OCI-LY1 (cell line): Measurements from ENCODE around the gene ZBTB47.

Experiments used
- H2AFZ ChIP-seq: fragments of 200-600 bp; sonication (generic), shearing (Covaris generic); 2 replicates; pipeline ENCODE4 v1.6.0; 2014; ENCODE audit warnings: antibody characterized with exemption, mild to moderate bottlenecking, low read length
- H3F3A ChIP-seq: fragments of 200-600 bp; sonication (generic), shearing (Covaris generic); 2 replicates; pipeline ENCODE4 v1.6.0; 2014; ENCODE audit warnings: mild to moderate bottlenecking, antibody characterized with exemption, low read length, moderate library complexity; ENCODE audit not compliant: insufficient read depth
- H3K27ac ChIP-seq: fragments of 200-600 bp; sonication (generic); 2 replicates; pipeline ENCODE4 v1.5.1; 2014; ENCODE audit warnings: low read length, mixed run types, mild to moderate bottlenecking, low read depth; ENCODE audit not compliant: poor library complexity, severe bottlenecking
- H3K27me3 ChIP-seq: fragments of 200-600 bp; sonication (generic); 2 replicates; pipeline ENCODE4 v1.6.0; 2014; ENCODE audit warnings: antibody characterized with exemption, mild to moderate bottlenecking, low read length, moderate library complexity; ENCODE audit not compliant: insufficient read depth
- H3K36me3 ChIP-seq: fragments of 200-600 bp; sonication (generic); 2 replicates; pipeline ENCODE4 v1.6.1; 2014; ENCODE audit warnings: mild to moderate bottlenecking, antibody characterized with exemption, low read length, moderate library complexity, mixed read lengths; ENCODE audit not compliant: insufficient read depth
- H3K4me1 ChIP-seq: fragments of 200-600 bp; sonication (generic); 2 replicates; pipeline ENCODE4 v1.5.1; 2014; ENCODE audit warnings: mild to moderate bottlenecking, low read length, moderate library complexity; ENCODE audit not compliant: insufficient read depth, severe bottlenecking
- H3K4me2 ChIP-seq: fragments of 200-600 bp; sonication (generic), shearing (Covaris generic); 2 replicates; pipeline ENCODE4 v1.6.1; 2014; ENCODE audit warnings: low read length
- H3K4me3 ChIP-seq: fragments of 200-600 bp; sonication (generic); 2 replicates; pipeline ENCODE4 v1.5.1; 2014; ENCODE audit warnings: low read length, low read depth, mild to moderate bottlenecking, mixed read lengths; ENCODE audit not compliant: poor library complexity, severe bottlenecking
- H3K79me2 ChIP-seq: fragments of 200-600 bp; shearing (Covaris generic); 2 replicates; pipeline ENCODE4 v1.6.1; 2016; ENCODE audit warnings: mixed run types, low read length, mixed read lengths; ENCODE audit not compliant: insufficient read depth
- H3K9ac ChIP-seq: fragments of 200-600 bp; sonication (generic), shearing (Covaris generic); 2 replicates; pipeline ENCODE4 v1.6.1; 2014; ENCODE audit warnings: mild to moderate bottlenecking, low read length, mixed read lengths
- H3K9me2 ChIP-seq: fragments of 200-600 bp; sonication (generic), shearing (Covaris generic); 2 replicates; pipeline ENCODE4 v1.6.1; 2014; ENCODE audit warnings: low read depth, mild to moderate bottlenecking, low read length, mixed read lengths
- H3K9me3 ChIP-seq: fragments of 200-600 bp; shearing (Covaris generic); 2 replicates; pipeline ENCODE4 v1.6.1; 2014; ENCODE audit warnings: low read length, mixed read lengths
- H4K20me1 ChIP-seq: fragments of 200-600 bp; sonication (generic), shearing (Covaris generic); 2 replicates; pipeline ENCODE4 v1.6.0; 2016; ENCODE audit warnings: mild to moderate bottlenecking, low read length; ENCODE audit not compliant: insufficient read depth
- CTCF ChIP-seq: fragments of 200-600 bp; sonication (generic), shearing (Covaris generic); IDR thresholded peaks from 2 replicates; pipeline ENCODE4 v1.5.1; 2017; ENCODE audit warnings: mild to moderate bottlenecking, antibody characterized with exemption, low read length, moderate library complexity, mixed read lengths
- EZH2 ChIP-seq: fragments of 200-600 bp; sonication (generic), shearing (Covaris generic); IDR thresholded peaks from 2 replicates; pipeline ENCODE4 v1.8.0; 2017; ENCODE audit warnings: borderline replicate concordance, mixed run types, mild to moderate bottlenecking, antibody characterized with exemption, low read length, moderate library complexity, mixed read lengths

The ZBTB47 gene

GRCh38 chr3:42638339-42638842 is 15.1 kb upstream of the ZBTB47 start:
- Histone ChIP-seq H3K27me3 (no peaks in the 10 kb centered on the region), H3K4me3 (no peak overlapping the region), H3K4me2 (no peak overlapping the region), H3K9me2 (no peaks in the 10 kb centered on the region), H4K20me1 (no peaks in the 10 kb centered on the region), H3K4me1 (no peaks in the 10 kb centered on the region), H3K9me3 (no peaks in the 10 kb centered on the region), H3K9ac (no peak overlapping the region), H2AFZ (no peak overlapping the region), H3K27ac (no peak overlapping the region), H3K79me2 (no peaks in the 10 kb centered on the region), H3K36me3 (peaks cover 95% of the 10 kb centered on the region), H3F3A (no peaks in the 10 kb centered on the region; the same call in 1 of the 2 replicates)
- no peak for TF ChIP-seq EZH2
- no peak for TF ChIP-seq CTCF

- Histone ChIP-seq H3K36me3 (peaks cover 95% of the 10 kb centered on the region), H3K4me2 (no peak overlapping the region), H3F3A (no peaks in the 10 kb centered on the region; the same call in 1 of the 2 replicates), H3K9ac (no peak overlapping the region), H3K9me2 (no peaks in the 10 kb centered on the region), H3K27ac (no peak overlapping the region), H3K4me3 (no peak overlapping the region), H3K79me2 (no peaks in the 10 kb centered on the region), H2AFZ (no peak overlapping the region), H3K9me3 (no peaks in the 10 kb centered on the region), H3K4me1 (no peaks in the 10 kb centered on the region), H3K27me3 (no peaks in the 10 kb centered on the region), H4K20me1 (no peaks in the 10 kb centered on the region)
- TF ChIP-seq CTCF, result no peak
- TF ChIP-seq EZH2, result no peak
These were observed 14.3 kb upstream of the ZBTB47 start for GRCh38 chr3:42639192-42639591.

- H3F3A ChIP-seq, result no peaks in the 10 kb centered on the region
- H3K9me2 ChIP-seq, result no peaks in the 10 kb centered on the region
- H3K9ac ChIP-seq, result no peak overlapping the region
- H3K4me2 ChIP-seq, result no peak overlapping the region
- TF ChIP-seq EZH2 (no peak), CTCF (no peak)
- no peaks in the 10 kb centered on the region for H3K79me2 ChIP-seq
- no peaks in the 10 kb centered on the region for H4K20me1 ChIP-seq
- H3K27me3 ChIP-seq, result no peaks in the 10 kb centered on the region
- H3K4me1 ChIP-seq, result no peaks in the 10 kb centered on the region
- peaks cover 94% of the 10 kb centered on the region for H3K36me3 ChIP-seq
- H3K9me3 ChIP-seq, result no peaks in the 10 kb centered on the region
- no peak overlapping the region for H3K4me3 ChIP-seq
- H2AFZ ChIP-seq, result no peak overlapping the region
- no peak overlapping the region for H3K27ac ChIP-seq
These were observed 13.4 kb upstream of the ZBTB47 start for GRCh38 chr3:42640129-42640528.
